Stimulated activated naive CD4-positive, alpha-beta T cell treated with Interleukin-2 at 50 U/mL for 16 hours (primary cell): Measurements from ENCODE around the gene TAS2R1.
"Not testable (repeated sequence)": the region's sequence is repeated elsewhere in the genome, so short reads cannot be mapped to it uniquely, and the experiment has no call there.

Source experiments
- DNase-seq: peaks from one replicate; lab custom pipeline; 2025; lab: John Stamatoyannopoulos, UW

Gene TAS2R1

DNA sequence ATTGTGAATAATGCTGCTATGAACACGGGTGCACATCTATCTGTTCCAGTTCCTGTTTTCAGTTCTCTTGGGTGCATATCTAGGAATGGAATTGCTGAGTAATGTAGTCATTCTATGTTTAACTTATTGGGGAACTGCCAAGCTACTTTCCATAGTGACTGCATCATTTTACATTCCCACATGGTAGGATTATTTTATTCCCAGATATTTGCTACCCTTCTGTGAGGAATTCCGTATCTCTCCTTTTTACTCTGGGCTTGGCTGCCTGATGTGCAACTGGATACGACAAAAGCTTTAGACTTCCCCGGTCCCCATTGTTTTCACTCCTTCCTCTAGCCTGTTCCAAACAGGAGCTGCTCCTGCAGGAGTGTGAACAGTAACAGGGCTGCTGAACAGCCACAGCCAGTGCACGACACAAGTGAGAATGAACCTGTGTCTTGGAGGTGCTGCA, 7.2 kb downstream of the TAS2R1 start:
- DNase-seq: no peak

- no peak for DNase-seq
Observed at GRCh38 chr5:9621379-9621903, 8.7 kb downstream of the TAS2R1 start.

GRCh38 chr5:9619331-9620092, 10.6 kb downstream of the TAS2R1 start:
- DNase-seq: no peak

- no peak for DNase-seq
Observed at GRCh38 chr5:9617739-9618504, 12.2 kb downstream of the TAS2R1 start.

- no peak for DNase-seq
Observed at GRCh38 chr5:9617221-9617620, 12.9 kb downstream of the TAS2R1 start.

- no peak for DNase-seq
Observed at GRCh38 chr5:9615331-9615730, 14.8 kb downstream of the TAS2R1 start.

- no peak for DNase-seq
Observed at GRCh38 chr5:9613360-9613759, 16.8 kb downstream of the TAS2R1 start.

GRCh38 chr5:9610969-9611368, 19.2 kb downstream of the TAS2R1 start:
- DNase-seq: no peak

- DNase-seq: no peak
Observed at GRCh38 chr5:9610364-9610763, 19.8 kb downstream of the TAS2R1 start.

DNA sequence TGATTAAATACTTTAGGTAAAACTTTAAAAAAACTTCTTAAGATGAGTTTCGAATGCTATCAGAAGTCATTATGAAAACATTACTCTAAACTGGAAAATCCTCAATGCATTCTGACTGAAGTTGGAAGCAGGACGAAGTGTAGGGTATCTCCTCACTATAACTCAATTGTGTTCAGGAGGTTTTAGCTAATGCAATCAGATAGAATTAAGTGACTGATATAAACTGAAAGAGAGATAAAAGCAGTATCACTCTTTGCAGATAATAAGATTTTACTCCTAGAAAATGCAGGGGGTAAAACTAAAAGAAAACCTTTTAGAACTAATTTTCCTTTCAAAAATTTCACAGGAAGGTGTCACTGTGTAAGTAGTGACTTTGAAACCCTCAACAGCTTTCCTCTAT, 22.1 kb downstream of the TAS2R1 start:
- DNase-seq: no peak

DNA sequence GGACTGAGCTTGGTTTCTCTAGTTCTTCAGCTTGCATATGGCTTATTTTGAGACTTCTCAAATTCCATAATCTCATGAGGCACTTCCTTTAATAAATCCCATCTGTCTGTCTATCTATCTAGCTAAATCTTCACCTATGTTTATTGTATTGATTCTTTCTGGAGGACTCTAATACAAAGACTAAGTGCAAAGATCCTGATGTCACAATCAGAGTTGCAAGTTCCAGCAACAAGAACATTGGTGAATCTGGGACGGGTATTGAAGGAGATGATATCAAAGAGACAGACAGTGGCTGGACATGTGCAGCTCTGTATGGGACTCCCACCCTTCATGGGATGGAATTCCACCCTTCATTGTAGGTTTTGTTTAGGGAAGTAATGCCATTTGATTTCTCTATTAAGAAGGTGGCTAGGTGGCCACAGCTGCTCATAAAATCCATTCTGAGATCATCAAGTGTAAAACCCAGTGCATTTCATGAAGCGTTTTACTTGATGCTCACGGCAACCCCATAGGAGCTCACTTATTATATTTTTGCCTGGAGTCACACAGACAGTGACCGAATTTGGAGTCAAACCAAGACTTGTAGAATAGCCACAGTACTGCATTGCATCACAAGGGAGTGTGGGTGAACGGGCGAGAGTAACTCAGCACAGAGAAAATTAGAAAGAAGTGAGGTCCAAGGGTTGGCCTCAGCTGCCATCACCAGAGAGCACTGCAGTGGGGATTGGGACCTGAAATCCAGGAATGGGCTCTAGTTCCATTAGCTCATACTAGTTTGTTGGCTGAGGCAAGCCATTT, 24.9 kb downstream of the TAS2R1 start:
- no peak for DNase-seq

DNA sequence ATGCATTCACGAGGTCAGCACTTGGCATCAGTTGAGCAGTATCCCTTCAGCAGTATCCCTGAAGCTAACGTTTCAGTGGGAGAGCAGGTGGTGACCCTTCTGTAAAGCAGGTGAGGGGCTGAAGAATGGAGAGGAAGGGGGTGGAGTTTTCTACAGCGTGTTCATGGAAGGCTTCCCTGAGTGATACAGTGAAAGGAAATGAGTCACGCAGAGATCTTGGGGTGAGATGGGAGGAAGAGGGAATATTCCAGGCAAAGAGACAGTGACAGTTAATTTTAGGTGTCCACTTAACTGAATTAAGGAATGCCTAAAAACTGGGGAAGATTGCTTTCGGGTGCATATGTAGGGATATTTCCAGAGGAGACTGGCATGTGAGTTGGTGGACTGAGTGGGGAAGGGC, 25.7 kb downstream of the TAS2R1 start:
- DNase-seq: no peak

DNA sequence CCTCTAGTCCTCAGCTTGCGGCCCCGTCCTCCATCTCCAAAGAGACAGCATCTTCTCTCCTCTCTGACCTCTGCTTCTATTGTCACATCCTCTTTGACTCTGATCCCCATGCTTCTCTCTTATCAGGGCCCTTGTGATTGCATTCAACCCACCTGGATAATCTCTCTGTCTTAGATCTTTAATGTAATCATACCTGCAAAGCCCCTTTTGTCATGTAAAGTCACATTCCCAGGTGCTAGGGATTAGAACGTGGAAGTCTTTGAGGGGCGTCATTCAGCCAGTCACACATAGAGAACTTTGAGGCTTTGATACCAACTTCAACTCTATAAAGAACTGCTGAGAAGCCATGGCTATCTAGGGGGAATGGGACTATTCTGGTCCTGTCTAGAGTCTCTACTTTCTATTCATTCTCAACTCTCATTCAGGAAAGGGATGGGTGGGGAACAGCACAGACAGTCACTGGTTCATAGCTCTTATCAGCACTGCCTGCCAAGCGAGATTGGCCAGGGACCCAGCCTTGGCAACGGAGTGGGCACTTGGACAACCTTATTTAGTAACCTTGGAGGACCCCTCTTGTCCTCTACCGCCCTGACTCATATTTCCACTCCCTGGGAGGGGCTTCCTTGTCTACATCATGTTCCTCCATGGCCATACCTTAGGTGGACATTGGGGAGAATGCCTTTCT, 29.0 kb downstream of the TAS2R1 start:
- DNase-seq: no peak

- no peak for DNase-seq
Observed at GRCh38 chr5:9599391-9599790, 30.8 kb downstream of the TAS2R1 start.

- DNase-seq: not testable (repeated sequence)
Observed at GRCh38 chr5:9598329-9598728, 31.8 kb downstream of the TAS2R1 start.

- DNase-seq: not testable (repeated sequence)
Observed at GRCh38 chr5:9597322-9597721, 32.8 kb downstream of the TAS2R1 start.

- DNase-seq: no peak
Observed at GRCh38 chr5:9596824-9597223, 33.3 kb downstream of the TAS2R1 start.

- no peak for DNase-seq
Observed at GRCh38 chr5:9596171-9596780, 33.9 kb downstream of the TAS2R1 start.

- DNase-seq: no peak
Observed at GRCh38 chr5:9594913-9595312, 35.2 kb downstream of the TAS2R1 start.

DNA sequence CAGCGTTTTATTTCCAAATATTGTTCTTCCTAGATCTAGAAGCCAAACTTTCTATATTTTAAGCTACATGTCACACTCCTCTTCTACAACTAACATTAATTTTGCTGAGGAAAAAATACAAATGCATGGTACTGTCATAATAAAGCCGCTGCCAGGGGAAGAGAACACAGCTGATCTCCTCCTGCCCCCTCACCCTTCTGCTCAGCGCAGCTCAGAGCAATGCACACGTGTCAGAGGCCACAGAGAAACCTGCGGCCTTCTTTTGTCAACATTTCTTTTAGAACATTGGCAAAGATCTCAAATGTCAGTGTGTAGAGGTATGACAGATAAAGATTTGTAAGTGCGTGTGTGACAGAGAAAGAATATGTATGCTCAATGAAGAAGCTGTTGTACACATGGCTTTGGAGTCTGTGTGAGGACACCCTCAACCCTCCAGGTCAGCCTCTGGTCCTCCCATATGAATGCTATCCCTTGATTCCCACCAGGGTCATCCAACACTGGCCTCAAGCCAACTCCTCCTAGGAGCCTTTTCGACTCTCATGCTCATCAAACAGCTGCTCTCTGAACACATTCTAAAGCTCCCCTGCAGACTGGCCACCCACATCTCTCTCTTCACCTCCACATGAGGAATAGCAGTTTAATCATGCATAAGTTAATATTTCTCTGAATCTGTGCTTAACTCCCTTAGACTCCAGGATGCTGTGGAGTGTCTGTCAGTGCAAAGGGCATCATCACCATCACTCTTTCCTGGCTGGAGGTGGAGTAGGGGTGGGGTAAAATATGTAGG, 40.9 kb downstream of the TAS2R1 start:
- DNase-seq: no peak
